ENCODE data around the gene TSC1.

The TSC1 gene

GRCh38 chr9:132937463-132937901 is 6.9 kb downstream of the TSC1 start:
- no peak for DNase-seq (ENCODE audit: low read depth, low spot score)

- no peak for DNase-seq (ENCODE audit: low read depth, low spot score)
These were observed 9.4 kb downstream of the TSC1 start for GRCh38 chr9:132935026-132935425.

GRCh38 chr9:132931178-132931735 is 13.2 kb downstream of the TSC1 start:
- no peak for DNase-seq (ENCODE audit: low read depth, low spot score)

GRCh38 chr9:132927704-132928103 is 16.7 kb downstream of the TSC1 start:
- no peak for DNase-seq (ENCODE audit: low read depth, low spot score)

- DNase-seq (ENCODE audit: low read depth, low spot score), result no peak
These were observed 21.0 kb downstream of the TSC1 start for GRCh38 chr9:132923346-132923902.

GRCh38 chr9:132919614-132920268 is 24.7 kb downstream of the TSC1 start:
- DNase-seq (ENCODE audit: low read depth, low spot score), result no peak

GRCh38 chr9:132914924-132915323 is 29.5 kb downstream of the TSC1 start:
- no peak for DNase-seq (ENCODE audit: low read depth, low spot score)

GRCh38 chr9:132912131-132912530 is 32.3 kb downstream of the TSC1 start:
- DNase-seq (ENCODE audit: low read depth, low spot score), result no peak

GRCh38 chr9:132910376-132910775 is 34.0 kb downstream of the TSC1 start:
- DNase-seq (ENCODE audit: low read depth, low spot score), result no peak

- no peak for DNase-seq (ENCODE audit: low read depth, low spot score)
These were observed 35.1 kb downstream of the TSC1 start for GRCh38 chr9:132909311-132909710.

- no peak for DNase-seq (ENCODE audit: low read depth, low spot score)
These were observed 35.8 kb downstream of the TSC1 start for GRCh38 chr9:132908635-132909034.

GRCh38 chr9:132905726-132906125 is 38.7 kb downstream of the TSC1 start:
- no peak for DNase-seq (ENCODE audit: low read depth, low spot score)

- no peak for DNase-seq (ENCODE audit: low read depth, low spot score)
These were observed 40.6 kb downstream of the TSC1 start for GRCh38 chr9:132903574-132904492.

- DNase-seq (ENCODE audit: low read depth, low spot score), result no peak
These were observed 42.3 kb downstream of the TSC1 start for GRCh38 chr9:132901858-132902831.

GRCh38 chr9:132898051-132898450 is 46.4 kb downstream of the TSC1 start:
- no peak for DNase-seq (ENCODE audit: low read depth, low spot score)

- DNase-seq (ENCODE audit: low read depth, low spot score), result no peak
These were observed 47.5 kb downstream of the TSC1 start for GRCh38 chr9:132896906-132897305.

GRCh38 chr9:132896264-132896663 is 48.2 kb downstream of the TSC1 start:
- no peak for DNase-seq (ENCODE audit: low read depth, low spot score)

- no peak for DNase-seq (ENCODE audit: low read depth, low spot score)
These were observed 49.3 kb downstream of the TSC1 start for GRCh38 chr9:132894862-132895835.

GRCh38 chr9:132894346-132894745 is 50.1 kb downstream of the TSC1 start:
- DNase-seq (ENCODE audit: low read depth, low spot score), result no peak

GRCh38 chr9:132892400-132892799 is 52.0 kb downstream of the TSC1 start:
- no peak for DNase-seq (ENCODE audit: low read depth, low spot score)
